Astrocyte (in vitro differentiated cells and primary cell): Measurements from ENCODE around the gene CDC42EP3.

ENCODE experiments used
- EZH2 ChIP-seq: IDR thresholded peaks from 2 replicates; pipeline ENCODE4 v1.6.1; 2012; ENCODE audit warnings: mild to moderate bottlenecking, low read length, inconsistent platforms; ENCODE audit not compliant: insufficient read depth
- TF ChIP-seq, protein P1 (sequence below): IDR thresholded peaks from 2 replicates; pipeline ENCODE4 v1.5.1; 2011; ENCODE audit warnings: low read depth, mild to moderate bottlenecking, inconsistent platforms, low read length, moderate library complexity; ENCODE audit not compliant: insufficient read depth

DNA sequence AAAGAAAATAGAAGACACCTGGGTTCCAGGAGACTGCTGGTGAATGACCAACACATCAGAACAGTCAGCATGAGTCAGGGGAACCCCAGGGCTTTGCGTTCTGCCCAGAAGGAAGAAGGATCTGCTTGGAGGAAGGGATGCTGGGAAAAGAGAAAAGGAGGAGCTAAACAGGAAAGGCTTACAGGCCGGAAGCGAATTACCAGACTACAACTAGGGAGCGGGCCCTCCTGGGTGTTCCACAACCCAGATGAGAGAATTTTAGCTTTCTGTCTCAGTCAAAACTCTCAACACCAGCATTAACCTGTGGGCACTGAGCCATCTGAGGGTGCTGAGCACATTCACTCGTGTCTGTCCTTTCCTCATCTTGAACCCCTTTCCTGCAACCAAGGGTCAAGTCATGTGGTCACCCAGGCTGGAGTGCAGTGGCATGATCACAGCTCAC lies 19.2 kb downstream of the CDC42EP3 start:
- TF ChIP-seq, protein P1, sequence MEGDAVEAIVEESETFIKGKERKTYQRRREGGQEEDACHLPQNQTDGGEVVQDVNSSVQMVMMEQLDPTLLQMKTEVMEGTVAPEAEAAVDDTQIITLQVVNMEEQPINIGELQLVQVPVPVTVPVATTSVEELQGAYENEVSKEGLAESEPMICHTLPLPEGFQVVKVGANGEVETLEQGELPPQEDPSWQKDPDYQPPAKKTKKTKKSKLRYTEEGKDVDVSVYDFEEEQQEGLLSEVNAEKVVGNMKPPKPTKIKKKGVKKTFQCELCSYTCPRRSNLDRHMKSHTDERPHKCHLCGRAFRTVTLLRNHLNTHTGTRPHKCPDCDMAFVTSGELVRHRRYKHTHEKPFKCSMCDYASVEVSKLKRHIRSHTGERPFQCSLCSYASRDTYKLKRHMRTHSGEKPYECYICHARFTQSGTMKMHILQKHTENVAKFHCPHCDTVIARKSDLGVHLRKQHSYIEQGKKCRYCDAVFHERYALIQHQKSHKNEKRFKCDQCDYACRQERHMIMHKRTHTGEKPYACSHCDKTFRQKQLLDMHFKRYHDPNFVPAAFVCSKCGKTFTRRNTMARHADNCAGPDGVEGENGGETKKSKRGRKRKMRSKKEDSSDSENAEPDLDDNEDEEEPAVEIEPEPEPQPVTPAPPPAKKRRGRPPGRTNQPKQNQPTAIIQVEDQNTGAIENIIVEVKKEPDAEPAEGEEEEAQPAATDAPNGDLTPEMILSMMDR: no peak
- TF ChIP-seq EZH2: no peak
